Activated gamma-delta T cell treated with anti-CD3 and anti-CD28 coated beads, Interleukin-2, amount 50 U/mL, for 16 hours (primary cell): ENCODE results near the gene PIM3.

Source experiments
- DNase-seq: peaks from one replicate; pipeline ENCODE4 v3.0.0-alpha.2; 2020; ENCODE audit warnings: low read depth

PIM3 gene

GRCh38 chr22:49928185-49928495, 32.4 kb upstream of the PIM3 start:
- no peak for DNase-seq

- DNase-seq, result no peak
Measured at GRCh38 chr22:49928555-49929210, 31.9 kb upstream of the PIM3 start.

- DNase-seq, result peak; percentile 71
Measured at GRCh38 chr22:49929211-49929979, 31.2 kb upstream of the PIM3 start.

GRCh38 chr22:49929994-49930575, 30.5 kb upstream of the PIM3 start:
- DNase-seq, result no peak

- no peak for DNase-seq
Measured at GRCh38 chr22:49930596-49931412, 29.8 kb upstream of the PIM3 start.

- no peak for DNase-seq
Measured at GRCh38 chr22:49933236-49934159, 27.1 kb upstream of the PIM3 start.

- DNase-seq, result no peak
Measured at GRCh38 chr22:49934160-49934890, 26.2 kb upstream of the PIM3 start.

GRCh38 chr22:49934891-49935557, 25.5 kb upstream of the PIM3 start:
- peak; percentile 80 for DNase-seq

- DNase-seq, result no peak
Measured at GRCh38 chr22:49935561-49935960, 25.0 kb upstream of the PIM3 start.

- DNase-seq, result peak; percentile 93
Measured at GRCh38 chr22:49936018-49936972, 24.3 kb upstream of the PIM3 start.

- DNase-seq, result no peak
Measured at GRCh38 chr22:49936973-49937757, 23.4 kb upstream of the PIM3 start.

- DNase-seq, result no peak
Measured at GRCh38 chr22:49937758-49938564, 22.6 kb upstream of the PIM3 start.

GRCh38 chr22:49938565-49939136, 21.9 kb upstream of the PIM3 start:
- DNase-seq, result no peak

GRCh38 chr22:49941507-49942316, 18.9 kb upstream of the PIM3 start:
- DNase-seq, result no peak

GRCh38 chr22:49942565-49943404, 17.8 kb upstream of the PIM3 start:
- no peak for DNase-seq
